Stimulated activated naive CD8-positive, alpha-beta T cell treated with anti-CD3 and anti-CD28 coated beads, Interleukin-15, Interleukin-2, amounts not matched to agents 100 ng/mL and 50 ng/mL, for 24 hours (primary cell): ENCODE data around the gene DCC.

Source experiments
- H3K27ac Mint-ChIP-seq: one replicate; pipeline ENCODE4 v1.8.0; 2021; ENCODE audit warnings: mild to moderate bottlenecking, mixed read lengths
- H3K27me3 Mint-ChIP-seq: one replicate; pipeline ENCODE4 v1.8.0; 2021; ENCODE audit warnings: mixed read lengths
- H3K36me3 Mint-ChIP-seq: one replicate; pipeline ENCODE4 v1.8.0; 2021; ENCODE audit warnings: low read depth, mixed read lengths
- H3K4me1 Mint-ChIP-seq: one replicate; pipeline ENCODE4 v1.8.0; 2021; ENCODE audit warnings: low read depth, mixed read lengths
- H3K4me3 Mint-ChIP-seq: one replicate; pipeline ENCODE4 v1.8.0; 2021; ENCODE audit warnings: mild to moderate bottlenecking, mixed read lengths
- H3K9me3 Mint-ChIP-seq: one replicate; pipeline ENCODE4 v1.8.0; 2021; ENCODE audit warnings: mixed read lengths

The DCC gene

DNA sequence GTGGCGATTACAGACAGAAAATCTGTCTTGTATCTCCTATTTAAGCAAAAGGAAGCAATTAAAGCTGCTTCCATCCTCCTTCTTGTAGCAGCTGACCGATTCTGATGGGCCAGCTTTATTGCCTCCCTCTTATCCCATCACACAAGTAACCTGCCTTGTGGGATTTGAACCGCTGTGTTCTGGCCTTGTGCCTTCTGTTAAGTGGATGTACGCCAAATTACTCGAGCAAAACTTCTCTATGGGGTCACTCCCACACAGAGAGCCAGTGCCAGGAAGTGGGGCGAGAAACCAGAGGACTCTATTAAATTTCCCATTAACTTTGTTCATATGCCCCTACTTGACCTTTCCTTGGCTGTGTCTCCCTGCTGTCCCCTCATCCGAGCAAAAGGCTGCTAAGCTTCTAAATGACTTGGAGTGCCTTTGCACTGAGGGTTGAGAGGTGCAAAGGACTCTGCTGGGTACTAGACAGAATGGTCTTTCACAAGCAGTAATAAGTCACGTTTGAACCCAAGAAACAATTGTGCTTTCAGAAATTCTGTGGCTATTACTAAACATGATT is 1212.0 kb downstream of the DCC start:
- Mint-ChIP-seq H3K27me3 (no peaks in the 10 kb centered on the region), H3K36me3 (no peaks in the 10 kb centered on the region), H3K9me3 (peaks cover 4% of the 10 kb centered on the region), H3K27ac (no peak overlapping the region), H3K4me1 (no peaks in the 10 kb centered on the region), H3K4me3 (no peak overlapping the region)

GRCh38 chr18:53553030-53553429 is 1213.0 kb downstream of the DCC start:
- Mint-ChIP-seq H3K9me3 (peaks cover 4% of the 10 kb centered on the region), H3K36me3 (no peaks in the 10 kb centered on the region), H3K4me1 (no peaks in the 10 kb centered on the region), H3K27me3 (no peaks in the 10 kb centered on the region), H3K4me3 (no peak overlapping the region), H3K27ac (no peak overlapping the region)

- Mint-ChIP-seq H3K36me3 (no peaks in the 10 kb centered on the region), H3K9me3 (no peaks in the 10 kb centered on the region), H3K27ac (no peak overlapping the region), H3K4me3 (no peak overlapping the region), H3K27me3 (no peaks in the 10 kb centered on the region), H3K4me1 (no peaks in the 10 kb centered on the region)
Measured at GRCh38 chr18:53556450-53556849, 1216.5 kb downstream of the DCC start.

DNA sequence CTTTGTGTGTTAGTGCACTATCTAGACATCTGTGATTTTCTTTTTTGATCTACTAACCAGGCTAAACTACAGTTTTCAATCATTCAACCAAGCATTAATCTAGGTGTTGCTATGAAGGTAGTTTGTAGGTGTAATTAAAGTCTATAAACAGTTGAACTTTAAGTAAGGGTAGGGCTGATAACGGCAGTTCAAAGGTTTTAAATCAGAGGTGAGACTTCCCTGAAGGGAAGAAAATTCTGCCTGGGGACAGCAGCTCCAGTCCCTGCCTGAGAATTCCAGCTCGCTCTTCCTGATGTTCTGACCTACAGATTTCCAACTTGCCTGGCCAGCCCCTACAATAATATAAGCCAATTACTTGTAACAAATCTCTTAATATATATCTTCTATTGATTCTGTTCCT is 1220.5 kb downstream of the DCC start:
- H3K4me3 Mint-ChIP-seq = no peak overlapping the region
- no peaks in the 10 kb centered on the region for H3K36me3 Mint-ChIP-seq
- no peak overlapping the region for H3K27ac Mint-ChIP-seq
- peaks cover 6% of the 10 kb centered on the region for H3K27me3 Mint-ChIP-seq
- peaks cover 4% of the 10 kb centered on the region for H3K9me3 Mint-ChIP-seq
- H3K4me1 Mint-ChIP-seq = no peaks in the 10 kb centered on the region

- H3K4me3 Mint-ChIP-seq = no peak overlapping the region
- peaks cover 8% of the 10 kb centered on the region for H3K27me3 Mint-ChIP-seq
- H3K27ac Mint-ChIP-seq = no peak overlapping the region
- no peaks in the 10 kb centered on the region for H3K36me3 Mint-ChIP-seq
- H3K9me3 Mint-ChIP-seq = peaks cover 3% of the 10 kb centered on the region
- H3K4me1 Mint-ChIP-seq = no peaks in the 10 kb centered on the region
Measured at GRCh38 chr18:53566626-53567025, 1226.6 kb downstream of the DCC start.

DNA sequence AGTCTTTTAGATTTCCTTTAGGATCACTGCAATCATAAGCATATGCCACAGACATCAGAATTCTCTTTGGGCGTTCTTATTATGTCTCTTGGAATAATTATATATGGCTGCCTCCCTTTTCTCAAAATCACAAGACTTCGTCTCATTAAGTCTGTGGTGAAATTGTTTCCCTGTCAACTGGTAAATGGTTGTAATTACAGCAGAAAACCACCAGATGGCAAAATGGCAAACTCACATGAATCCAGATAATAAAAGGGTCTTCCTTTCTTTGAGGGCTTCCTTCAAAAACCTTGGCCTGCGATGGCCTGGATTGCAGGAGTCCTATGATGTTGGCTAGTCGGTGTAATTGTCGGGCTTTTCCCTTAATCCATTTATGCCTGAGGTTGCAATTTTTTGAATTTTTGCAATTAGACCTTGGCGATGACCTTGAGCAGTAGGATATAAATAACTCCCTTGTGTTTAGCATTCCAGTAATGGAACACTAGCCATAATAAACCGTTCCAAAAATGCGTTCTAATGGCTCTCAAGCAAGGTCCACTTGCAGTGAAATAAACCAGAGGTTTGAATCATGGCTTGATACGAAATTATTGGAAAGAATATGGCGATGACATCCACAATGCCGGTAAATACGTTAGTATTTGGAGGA is 1228.1 kb downstream of the DCC start:
- peaks cover 8% of the 10 kb centered on the region for H3K27me3 Mint-ChIP-seq
- no peak overlapping the region for H3K27ac Mint-ChIP-seq
- no peaks in the 10 kb centered on the region for H3K4me1 Mint-ChIP-seq
- H3K4me3 Mint-ChIP-seq = no peak overlapping the region
- H3K36me3 Mint-ChIP-seq = no peaks in the 10 kb centered on the region
- H3K9me3 Mint-ChIP-seq = no peaks in the 10 kb centered on the region
